WTC11 (cell line): ENCODE data around the gene GSTA3. TPM values are rescaled to one million over a fixed set of nuclear protein-coding genes. Genes with fewer than 3 reads are reported as not detected.

Experiments
- ATAC-seq: fragments of 200-7000 bp; cut with Tn5 transposase; 2 replicates; pipeline ENCODE4 v1.10.0; 2021; ENCODE audit warnings: mild to moderate bottlenecking, moderate library complexity
- CTCF ChIA-PET: fragments of 300-600 bp; sonication (Branson Sonifier 250); formaldehyde crosslinking; loops from one replicate; lab custom pipeline; 2021; ENCODE audit warnings: antibody characterized with exemption; lab: Charles Lee
- POLR2A ChIA-PET: fragments of 350-600 bp; sonication (Branson Sonifier 250); formaldehyde crosslinking; loops from one replicate; lab custom pipeline; 2021; ENCODE audit warnings: antibody characterized with exemption; lab: Charles Lee
- DNase-seq: peaks from one replicate; pipeline ENCODE4 v3.0.0; 2021; ENCODE audit warnings: low spot score
- H3K27ac Mint-ChIP-seq: 2 replicates; pipeline ENCODE4 v1.8.0; 2021; ENCODE audit warnings: mixed read lengths
- H3K27me3 Mint-ChIP-seq: 2 replicates; pipeline ENCODE4 v1.8.0; 2021; ENCODE audit warnings: low read depth, mild to moderate bottlenecking, moderate library complexity, mixed read lengths
- H3K36me3 Mint-ChIP-seq: 2 replicates; pipeline ENCODE4 v1.8.0; 2021; ENCODE audit warnings: mixed read lengths
- H3K4me1 Mint-ChIP-seq: 2 replicates; pipeline ENCODE4 v1.8.0; 2022; ENCODE audit warnings: mixed read lengths
- H3K4me3 Mint-ChIP-seq: 2 replicates; pipeline ENCODE4 v1.8.0; 2021; ENCODE audit warnings: mild to moderate bottlenecking, moderate library complexity, mixed read lengths
- H3K9me3 Mint-ChIP-seq: 2 replicates; pipeline ENCODE4 v1.8.0; 2021; ENCODE audit warnings: mixed read lengths
- CREM ChIP-seq: sonication (generic); formaldehyde crosslinking; IDR thresholded peaks from 2 replicates; pipeline ENCODE4 v1.8.1; 2022; ENCODE audit warnings: mild to moderate bottlenecking, missing genetic modification reagents, moderate library complexity
- FOXP1 ChIP-seq: sonication (generic); formaldehyde crosslinking; IDR thresholded peaks from 2 replicates; pipeline ENCODE4 v1.8.0; 2022; ENCODE audit warnings: missing genetic modification reagents, mild to moderate bottlenecking, moderate library complexity, borderline replicate concordance
- GTF2I ChIP-seq: fragments of 250-450 bp; sonication (Bioruptor Pico); conservative IDR thresholded peaks from 2 replicates; pipeline ENCODE4 v1.4.0; 2021; ENCODE audit warnings: mild to moderate bottlenecking
- IRF2 ChIP-seq: sonication (generic); formaldehyde crosslinking; IDR thresholded peaks from 2 replicates; pipeline ENCODE4 v1.8.0; 2022; ENCODE audit warnings: low read depth, missing genetic modification reagents, borderline replicate concordance
- JAZF1 ChIP-seq: fragments of 250-450 bp; sonication (Bioruptor Pico); IDR thresholded peaks from 2 replicates; pipeline ENCODE4 v1.9.0; 2021; ENCODE audit warnings: moderate library complexity, mild to moderate bottlenecking, inconsistent platforms
- MYBL2 ChIP-seq: sonication (generic); formaldehyde crosslinking; IDR thresholded peaks from 2 replicates; pipeline ENCODE4 v1.8.1; 2023; ENCODE audit warnings: mild to moderate bottlenecking, moderate library complexity, missing genetic modification reagents
- NFATC4 ChIP-seq: fragments of 250-450 bp; sonication (Bioruptor Pico); IDR thresholded peaks from 2 replicates; pipeline ENCODE4 v1.9.0; 2021; ENCODE audit warnings: mild to moderate bottlenecking
- NR3C1 ChIP-seq: sonication (generic); formaldehyde crosslinking; conservative IDR thresholded peaks from 2 replicates; pipeline ENCODE4 v1.8.1; 2023; ENCODE audit warnings: low read depth, mild to moderate bottlenecking, missing genetic modification reagents
- SMAD4 ChIP-seq: sonication (generic); formaldehyde crosslinking; IDR thresholded peaks from 2 replicates; pipeline ENCODE4 v1.8.0; 2022; ENCODE audit warnings: mild to moderate bottlenecking, missing genetic modification reagents
- TP53 ChIP-seq: sonication (generic); formaldehyde crosslinking; IDR thresholded peaks from 2 replicates; pipeline ENCODE4 v1.8.1; 2023; ENCODE audit warnings: mild to moderate bottlenecking, missing genetic modification reagents
- ZBTB21 ChIP-seq: sonication (generic); formaldehyde crosslinking; IDR thresholded peaks from 2 replicates; pipeline ENCODE4 v1.8.1; 2023; ENCODE audit warnings: mild to moderate bottlenecking, missing genetic modification reagents, borderline replicate concordance
- ZNF317 ChIP-seq: sonication (generic); formaldehyde crosslinking; IDR thresholded peaks from 2 replicates; pipeline ENCODE4 v1.8.1; 2023; ENCODE audit warnings: low read depth, mild to moderate bottlenecking, moderate library complexity, missing genetic modification reagents, borderline replicate concordance
- ZNF396 ChIP-seq: fragments of 250-450 bp; sonication (Bioruptor Pico); IDR thresholded peaks from 2 replicates; pipeline ENCODE4 v1.8.0; 2021; ENCODE audit warnings: mild to moderate bottlenecking, moderate library complexity, borderline replicate concordance
- ZNF512 ChIP-seq: sonication (generic); formaldehyde crosslinking; IDR thresholded peaks from 2 replicates; pipeline ENCODE4 v1.8.1; 2022; ENCODE audit warnings: missing genetic modification reagents, borderline replicate concordance
- ZNF671 ChIP-seq: fragments of 250-450 bp; sonication (Bioruptor Pico); IDR thresholded peaks from 2 replicates; pipeline ENCODE4 v1.8.0; 2021; ENCODE audit warnings: mild to moderate bottlenecking
- total RNA-seq: library from RNA; stranded (reverse); gene quantifications from 3 replicates; pipeline ENCODE4 v1.2.3, GENCODE V29; 2021
- TF ChIP-seq, protein P1 (sequence below): sonication (generic); formaldehyde crosslinking; IDR thresholded peaks from 2 replicates; pipeline ENCODE4 v1.8.1; 2022; ENCODE audit warnings: mild to moderate bottlenecking, moderate library complexity, missing genetic modification reagents
- TF ChIP-seq, protein P2 (sequence below): sonication (generic); formaldehyde crosslinking; IDR thresholded peaks from 2 replicates; pipeline ENCODE4 v1.8.1; 2023; ENCODE audit warnings: mild to moderate bottlenecking, missing genetic modification reagents, moderate library complexity
- TF ChIP-seq, protein P3 (sequence below): fragments of 250-450 bp; sonication (Bioruptor Pico); IDR thresholded peaks from 2 replicates; pipeline ENCODE4 v1.8.0; 2021; ENCODE audit warnings: mild to moderate bottlenecking
- TF ChIP-seq, protein P4 (sequence below): sonication (generic); formaldehyde crosslinking; IDR thresholded peaks from 2 replicates; pipeline ENCODE4 v1.8.1; 2023; ENCODE audit warnings: mild to moderate bottlenecking, missing genetic modification reagents, borderline replicate concordance

GSTA3 gene
- total RNA-seq, 1 experiment from 2014 or later: not detected

GRCh38 chr6:52893803-52894202 lies 15.7 kb downstream of the GSTA3 start:
- Mint-ChIP-seq H3K36me3 (peaks cover 5% of the 10 kb centered on the region; the same call in 1 of the 2 replicates), H3K9me3 (peaks cover 22% of the 10 kb centered on the region), H3K4me3 (no peak overlapping the region), H3K4me1 (peaks cover 11% of the 10 kb centered on the region), H3K27ac (no peak overlapping the region), H3K27me3 (peaks cover 8% of the 10 kb centered on the region; the same call in 1 of the 2 replicates)
- DNase-seq (no peak), ATAC-seq (no peak)
- ChIA-PET POLR2A (no interaction called here), CTCF (no interaction called here)
- no peak for TF ChIP-seq FOXP1 (CRISPR knock-in tag)
- TF ChIP-seq JAZF1 (CRISPR knock-in tag): no peak
- no peak for TF ChIP-seq ZBTB21
- no peak for TF ChIP-seq ZNF671 (CRISPR knock-in tag)
- TF ChIP-seq IRF2 (CRISPR knock-in tag): no peak
- no peak for TF ChIP-seq ZNF512 (CRISPR knock-in tag)
- TF ChIP-seq, protein P1, sequence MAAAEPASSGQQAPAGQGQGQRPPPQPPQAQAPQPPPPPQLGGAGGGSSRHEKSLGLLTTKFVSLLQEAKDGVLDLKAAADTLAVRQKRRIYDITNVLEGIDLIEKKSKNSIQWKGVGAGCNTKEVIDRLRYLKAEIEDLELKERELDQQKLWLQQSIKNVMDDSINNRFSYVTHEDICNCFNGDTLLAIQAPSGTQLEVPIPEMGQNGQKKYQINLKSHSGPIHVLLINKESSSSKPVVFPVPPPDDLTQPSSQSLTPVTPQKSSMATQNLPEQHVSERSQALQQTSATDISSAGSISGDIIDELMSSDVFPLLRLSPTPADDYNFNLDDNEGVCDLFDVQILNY (CRISPR knock-in tag): no peak
- TF ChIP-seq, protein P2, sequence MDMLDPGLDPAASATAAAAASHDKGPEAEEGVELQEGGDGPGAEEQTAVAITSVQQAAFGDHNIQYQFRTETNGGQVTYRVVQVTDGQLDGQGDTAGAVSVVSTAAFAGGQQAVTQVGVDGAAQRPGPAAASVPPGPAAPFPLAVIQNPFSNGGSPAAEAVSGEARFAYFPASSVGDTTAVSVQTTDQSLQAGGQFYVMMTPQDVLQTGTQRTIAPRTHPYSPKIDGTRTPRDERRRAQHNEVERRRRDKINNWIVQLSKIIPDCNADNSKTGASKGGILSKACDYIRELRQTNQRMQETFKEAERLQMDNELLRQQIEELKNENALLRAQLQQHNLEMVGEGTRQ: no peak
- no peak for TF ChIP-seq NFATC4
- TF ChIP-seq, protein P3, sequence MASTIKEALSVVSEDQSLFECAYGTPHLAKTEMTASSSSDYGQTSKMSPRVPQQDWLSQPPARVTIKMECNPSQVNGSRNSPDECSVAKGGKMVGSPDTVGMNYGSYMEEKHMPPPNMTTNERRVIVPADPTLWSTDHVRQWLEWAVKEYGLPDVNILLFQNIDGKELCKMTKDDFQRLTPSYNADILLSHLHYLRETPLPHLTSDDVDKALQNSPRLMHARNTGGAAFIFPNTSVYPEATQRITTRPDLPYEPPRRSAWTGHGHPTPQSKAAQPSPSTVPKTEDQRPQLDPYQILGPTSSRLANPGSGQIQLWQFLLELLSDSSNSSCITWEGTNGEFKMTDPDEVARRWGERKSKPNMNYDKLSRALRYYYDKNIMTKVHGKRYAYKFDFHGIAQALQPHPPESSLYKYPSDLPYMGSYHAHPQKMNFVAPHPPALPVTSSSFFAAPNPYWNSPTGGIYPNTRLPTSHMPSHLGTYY (CRISPR knock-in tag): no peak
- TF ChIP-seq CREM (CRISPR knock-in tag): no peak
- TF ChIP-seq SMAD4: no peak
- no peak for TF ChIP-seq ZNF317 (CRISPR knock-in tag)
- no peak for TF ChIP-seq GTF2I (CRISPR knock-in tag)
- TF ChIP-seq TP53 (CRISPR knock-in tag): no peak
- TF ChIP-seq MYBL2: no peak

GRCh38 chr6:52893221-52893620 lies 16.3 kb downstream of the GSTA3 start:
- ATAC-seq (no peak), DNase-seq (no peak)

More at GRCh38 chr6:52893221-52893620, 16.3 kb downstream of the GSTA3 start:
- peaks cover 11% of the 10 kb centered on the region for H3K4me1 Mint-ChIP-seq
- no peak for TF ChIP-seq NR3C1 (CRISPR knock-in tag)
- TF ChIP-seq ZNF396 (CRISPR knock-in tag): no peak
- TF ChIP-seq, protein P4, sequence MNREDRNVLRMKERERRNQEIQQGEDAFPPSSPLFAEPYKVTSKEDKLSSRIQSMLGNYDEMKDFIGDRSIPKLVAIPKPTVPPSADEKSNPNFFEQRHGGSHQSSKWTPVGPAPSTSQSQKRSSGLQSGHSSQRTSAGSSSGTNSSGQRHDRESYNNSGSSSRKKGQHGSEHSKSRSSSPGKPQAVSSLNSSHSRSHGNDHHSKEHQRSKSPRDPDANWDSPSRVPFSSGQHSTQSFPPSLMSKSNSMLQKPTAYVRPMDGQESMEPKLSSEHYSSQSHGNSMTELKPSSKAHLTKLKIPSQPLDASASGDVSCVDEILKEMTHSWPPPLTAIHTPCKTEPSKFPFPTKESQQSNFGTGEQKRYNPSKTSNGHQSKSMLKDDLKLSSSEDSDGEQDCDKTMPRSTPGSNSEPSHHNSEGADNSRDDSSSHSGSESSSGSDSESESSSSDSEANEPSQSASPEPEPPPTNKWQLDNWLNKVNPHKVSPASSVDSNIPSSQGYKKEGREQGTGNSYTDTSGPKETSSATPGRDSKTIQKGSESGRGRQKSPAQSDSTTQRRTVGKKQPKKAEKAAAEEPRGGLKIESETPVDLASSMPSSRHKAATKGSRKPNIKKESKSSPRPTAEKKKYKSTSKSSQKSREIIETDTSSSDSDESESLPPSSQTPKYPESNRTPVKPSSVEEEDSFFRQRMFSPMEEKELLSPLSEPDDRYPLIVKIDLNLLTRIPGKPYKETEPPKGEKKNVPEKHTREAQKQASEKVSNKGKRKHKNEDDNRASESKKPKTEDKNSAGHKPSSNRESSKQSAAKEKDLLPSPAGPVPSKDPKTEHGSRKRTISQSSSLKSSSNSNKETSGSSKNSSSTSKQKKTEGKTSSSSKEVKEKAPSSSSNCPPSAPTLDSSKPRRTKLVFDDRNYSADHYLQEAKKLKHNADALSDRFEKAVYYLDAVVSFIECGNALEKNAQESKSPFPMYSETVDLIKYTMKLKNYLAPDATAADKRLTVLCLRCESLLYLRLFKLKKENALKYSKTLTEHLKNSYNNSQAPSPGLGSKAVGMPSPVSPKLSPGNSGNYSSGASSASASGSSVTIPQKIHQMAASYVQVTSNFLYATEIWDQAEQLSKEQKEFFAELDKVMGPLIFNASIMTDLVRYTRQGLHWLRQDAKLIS (CRISPR knock-in tag): no peak
- TF ChIP-seq, protein P3 (CRISPR knock-in tag): no peak
- TF ChIP-seq, all 79 proteins: peak for 0
- no peak overlapping the region for H3K4me3 Mint-ChIP-seq
- H3K9me3 Mint-ChIP-seq: peaks cover 21% of the 10 kb centered on the region
- peaks cover 6% of the 10 kb centered on the region; the same call in 1 of the 2 replicates for H3K27me3 Mint-ChIP-seq
- peaks cover 5% of the 10 kb centered on the region; the same call in 1 of the 2 replicates for H3K36me3 Mint-ChIP-seq
- POLR2A ChIA-PET: no interaction called here
- no peak overlapping the region for H3K27ac Mint-ChIP-seq
- CTCF ChIA-PET: no interaction called here
